ENCODE results near the gene LDB2.

LDB2 gene

GRCh38 chr4:16843831-16844508 is 54.5 kb downstream of the LDB2 start:
- no peak for DNase-seq

- DNase-seq: no peak
Measured at GRCh38 chr4:16838226-16838875, 60.1 kb downstream of the LDB2 start.

GRCh38 chr4:16837475-16837874 is 61.0 kb downstream of the LDB2 start:
- DNase-seq: no peak

GRCh38 chr4:16836324-16836723 is 62.1 kb downstream of the LDB2 start:
- no peak for DNase-seq

- DNase-seq: no peak
Measured at GRCh38 chr4:16835597-16836247, 62.7 kb downstream of the LDB2 start.

- DNase-seq: no peak
Measured at GRCh38 chr4:16834814-16835213, 63.6 kb downstream of the LDB2 start.

- no peak for DNase-seq
Measured at GRCh38 chr4:16833722-16834121, 64.7 kb downstream of the LDB2 start.

- no peak for DNase-seq
Measured at GRCh38 chr4:16830081-16830480, 68.4 kb downstream of the LDB2 start.

GRCh38 chr4:16827794-16828724 is 70.4 kb downstream of the LDB2 start:
- no peak for DNase-seq

- DNase-seq: no peak
Measured at GRCh38 chr4:16827045-16827444, 71.4 kb downstream of the LDB2 start.

- DNase-seq: no peak
Measured at GRCh38 chr4:16826406-16826910, 72.0 kb downstream of the LDB2 start.

- DNase-seq: no peak
Measured at GRCh38 chr4:16824278-16824806, 74.1 kb downstream of the LDB2 start.

GRCh38 chr4:16820329-16820728 is 78.1 kb downstream of the LDB2 start:
- no peak for DNase-seq

GRCh38 chr4:16819652-16820051 is 78.8 kb downstream of the LDB2 start:
- no peak for DNase-seq

- DNase-seq: no peak
Measured at GRCh38 chr4:16818005-16818404, 80.4 kb downstream of the LDB2 start.

- DNase-seq: no peak
Measured at GRCh38 chr4:16817286-16817685, 81.2 kb downstream of the LDB2 start.

GRCh38 chr4:16814361-16814760 is 84.1 kb downstream of the LDB2 start:
- DNase-seq: no peak

- DNase-seq: no peak
Measured at GRCh38 chr4:16812041-16812440, 86.4 kb downstream of the LDB2 start.

GRCh38 chr4:16809943-16810342 is 88.5 kb downstream of the LDB2 start:
- DNase-seq: no peak

GRCh38 chr4:16809064-16809463 is 89.4 kb downstream of the LDB2 start:
- DNase-seq: no peak

- DNase-seq: no peak
Measured at GRCh38 chr4:16807355-16807754, 91.1 kb downstream of the LDB2 start.

- DNase-seq: no peak
Measured at GRCh38 chr4:16804581-16804980, 93.9 kb downstream of the LDB2 start.

GRCh38 chr4:16802044-16802443 is 96.4 kb downstream of the LDB2 start:
- DNase-seq: no peak
